Measurements from ENCODE around the gene CEP135.
"Not testable (repeated sequence)": the region's sequence is repeated elsewhere in the genome, so short reads cannot be mapped to it uniquely, and the experiment has no call there.

The CEP135 gene

DNA sequence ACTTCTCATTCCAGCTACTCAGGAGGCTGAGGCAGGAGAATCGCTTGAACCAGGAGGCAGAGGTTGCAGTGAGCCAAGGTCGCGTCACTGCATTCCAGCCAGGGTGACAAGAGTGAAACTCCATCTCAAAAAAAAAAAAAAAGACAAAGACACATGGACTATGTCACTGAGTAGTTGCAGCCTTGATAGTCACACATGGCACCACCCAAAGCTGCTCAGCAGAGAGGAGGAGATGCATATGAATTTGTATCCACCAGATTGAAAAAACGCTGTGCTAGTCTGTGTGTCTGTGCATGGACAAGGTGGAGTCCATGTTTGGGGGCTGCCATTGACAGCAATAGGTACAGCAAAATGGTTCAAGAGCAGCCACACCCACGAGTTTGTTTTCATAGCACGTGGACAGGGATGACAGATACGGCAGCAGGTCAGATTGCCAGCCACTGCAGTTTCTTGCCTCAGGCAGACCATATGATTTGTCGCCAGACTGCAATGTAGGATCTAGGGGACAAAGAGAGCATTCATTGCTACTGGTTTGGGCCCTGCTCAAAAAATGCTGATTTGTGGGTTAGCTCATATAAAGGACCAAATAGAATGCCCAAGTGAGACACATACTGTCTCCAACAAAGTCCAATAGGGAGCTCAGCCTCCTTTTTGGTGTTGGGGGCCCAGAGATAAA is 89.9 kb downstream of the CEP135 start:
- no peak for DNase-seq

DNA sequence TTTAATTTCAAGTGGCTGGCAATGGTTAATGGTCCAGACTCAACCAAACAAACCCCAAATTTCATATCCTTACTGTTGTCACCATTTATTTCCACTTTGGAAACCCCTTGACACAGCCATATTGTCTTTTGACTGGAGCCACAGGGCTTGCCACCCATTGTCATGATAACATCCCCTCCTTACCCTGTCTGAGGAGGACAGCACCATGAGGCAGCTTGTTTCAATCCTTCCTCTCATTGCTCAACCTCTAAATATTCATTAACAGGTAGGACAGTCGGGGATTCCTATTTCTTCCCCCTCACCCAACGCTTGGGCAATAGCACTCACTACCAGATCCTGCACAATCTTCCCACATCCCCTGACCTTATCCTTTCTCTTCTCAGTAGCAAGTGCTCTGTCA is 92.1 kb downstream of the CEP135 start:
- DNase-seq: no peak

DNA sequence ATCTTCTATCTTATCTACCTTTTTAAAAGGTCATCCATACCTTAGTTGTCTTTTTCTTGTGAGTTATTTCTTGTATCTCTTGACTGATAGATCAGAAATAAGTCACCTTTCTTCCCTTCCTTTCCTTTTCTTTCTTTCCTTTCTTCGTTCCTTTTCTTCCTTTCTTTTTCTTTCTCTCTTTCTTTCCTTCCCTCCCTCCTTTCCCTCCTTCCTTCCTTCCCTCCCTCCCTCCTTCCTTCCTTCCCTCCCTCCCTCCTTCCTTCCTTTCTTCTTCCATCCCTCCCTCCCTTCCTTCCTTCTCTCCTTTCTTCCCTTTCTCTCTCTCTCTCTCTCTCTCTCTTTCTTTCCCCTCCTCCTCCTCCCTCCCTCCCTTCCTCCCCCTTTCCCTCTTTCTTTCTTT is 93.5 kb downstream of the CEP135 start:
- DNase-seq: no peak

DNA sequence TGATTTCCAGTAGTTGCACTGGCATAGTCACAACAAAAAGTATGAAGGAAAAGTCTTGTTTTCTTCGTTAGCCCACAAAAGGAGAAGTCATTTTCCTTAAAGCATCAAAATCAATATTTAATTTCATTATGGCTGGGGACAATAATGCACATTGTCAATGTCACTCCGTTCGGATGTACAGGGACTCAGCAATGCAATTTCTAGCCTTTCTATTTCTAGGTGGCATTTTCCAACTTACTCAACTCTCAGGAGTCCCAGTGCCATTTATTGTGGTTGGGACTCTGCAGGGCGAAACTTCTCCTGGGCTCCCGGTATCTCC is 99.6 kb downstream of the CEP135 start:
- DNase-seq: no peak

DNA sequence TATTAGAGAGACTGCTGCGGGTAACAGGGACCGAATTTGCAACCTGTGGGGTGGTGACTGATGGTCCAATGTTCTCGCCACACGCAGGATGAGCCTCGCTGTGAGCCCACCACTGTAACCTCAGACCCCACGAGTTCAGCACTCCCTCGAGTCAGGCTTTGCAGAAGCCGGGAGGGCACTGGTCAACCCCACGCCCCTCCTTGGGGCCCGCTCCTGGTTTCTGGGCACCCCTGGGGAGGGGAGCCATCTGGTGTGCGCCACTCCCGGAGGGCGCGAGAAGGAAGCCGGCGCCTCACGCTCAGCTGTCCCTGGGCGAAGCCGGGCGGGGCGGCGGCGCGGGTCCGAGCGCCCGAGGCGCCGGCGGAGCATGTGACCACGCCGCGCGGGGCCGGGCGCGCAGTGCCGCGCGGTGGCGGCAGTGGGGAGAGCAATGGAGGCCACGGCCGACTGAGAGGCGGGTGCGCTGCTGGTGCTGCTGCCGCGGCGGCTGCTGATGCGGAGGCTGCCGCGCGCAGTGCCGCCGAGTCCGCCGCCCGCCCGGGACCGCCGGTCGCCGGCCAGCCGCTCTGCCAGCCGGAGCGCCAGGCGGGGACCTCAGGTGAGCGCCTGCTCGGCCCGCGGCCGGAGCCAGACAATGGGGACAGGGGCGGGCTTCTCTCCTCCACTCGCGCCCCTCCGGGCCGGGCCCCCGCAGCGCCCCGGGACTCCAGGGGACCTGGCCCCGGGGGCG is 100.1 kb downstream of the CEP135 start:
- no peak for DNase-seq

DNA sequence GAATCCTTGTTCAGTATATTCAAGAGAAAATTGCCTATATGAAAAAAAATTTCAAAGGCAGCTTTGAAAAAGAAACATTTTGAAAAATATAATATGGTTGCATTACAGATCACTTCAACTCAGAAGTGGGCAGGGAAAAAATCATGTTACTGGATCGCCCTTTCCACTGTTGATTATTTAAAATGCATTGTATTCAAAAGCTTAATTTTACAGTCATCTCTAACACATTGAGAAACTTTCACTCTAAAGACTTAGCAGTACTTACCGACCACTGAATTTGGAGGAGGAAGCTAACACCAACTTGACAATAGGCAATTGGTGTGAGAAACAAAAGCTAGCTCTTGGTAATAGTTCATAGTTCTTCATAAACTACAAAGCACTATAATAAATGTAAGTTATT is 101.9 kb downstream of the CEP135 start:
- DNase-seq: no peak

DNA sequence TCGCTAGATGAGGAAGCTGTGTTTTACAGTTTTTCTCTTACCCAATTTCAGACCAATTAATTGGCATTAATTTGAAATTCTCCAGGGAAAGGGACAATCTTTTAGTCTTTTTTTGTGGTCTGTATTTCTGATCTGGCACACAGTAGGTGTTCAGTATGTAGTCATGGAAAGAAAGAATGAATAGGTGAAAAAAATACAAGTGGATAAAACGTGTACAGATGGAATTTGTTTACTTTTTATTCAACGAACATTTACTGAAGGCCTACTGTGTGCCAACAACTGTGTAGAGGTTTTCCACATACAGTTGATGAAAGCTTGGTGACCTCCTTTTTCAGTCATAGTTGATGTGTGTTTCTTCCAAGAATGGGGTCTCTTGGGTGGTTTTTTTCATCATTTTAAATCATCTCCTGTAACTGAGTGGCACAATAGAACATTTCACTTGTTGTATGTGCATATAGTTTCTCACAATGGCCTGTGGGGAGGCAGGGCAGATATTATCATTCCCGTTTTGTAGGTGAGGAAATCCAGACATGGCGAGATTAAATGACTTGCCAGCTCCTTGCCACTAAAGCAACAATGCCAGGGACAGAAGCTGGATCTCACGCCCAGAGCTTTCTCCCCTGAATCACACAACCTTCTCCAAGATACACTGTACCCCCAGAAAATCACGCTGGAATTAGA is 102.4 kb downstream of the CEP135 start:
- DNase-seq: no peak

DNA sequence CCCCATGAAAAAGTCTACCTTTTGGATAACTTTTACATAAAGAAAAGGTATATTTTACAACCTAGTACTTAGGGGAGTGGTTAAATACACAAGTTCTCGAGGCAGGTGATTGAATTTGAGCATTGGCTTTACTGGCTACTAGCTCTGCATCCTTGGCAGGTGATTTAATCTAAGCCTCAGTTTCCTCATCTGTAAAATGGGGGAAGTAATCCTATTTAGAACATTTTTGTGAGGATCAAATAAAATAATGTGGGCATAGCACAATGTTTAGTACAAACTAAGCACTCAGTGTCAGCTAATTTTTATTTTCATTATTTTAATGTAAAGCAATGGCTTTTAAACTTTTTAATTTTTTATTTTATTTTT is 102.9 kb downstream of the CEP135 start:
- no peak for DNase-seq

DNA sequence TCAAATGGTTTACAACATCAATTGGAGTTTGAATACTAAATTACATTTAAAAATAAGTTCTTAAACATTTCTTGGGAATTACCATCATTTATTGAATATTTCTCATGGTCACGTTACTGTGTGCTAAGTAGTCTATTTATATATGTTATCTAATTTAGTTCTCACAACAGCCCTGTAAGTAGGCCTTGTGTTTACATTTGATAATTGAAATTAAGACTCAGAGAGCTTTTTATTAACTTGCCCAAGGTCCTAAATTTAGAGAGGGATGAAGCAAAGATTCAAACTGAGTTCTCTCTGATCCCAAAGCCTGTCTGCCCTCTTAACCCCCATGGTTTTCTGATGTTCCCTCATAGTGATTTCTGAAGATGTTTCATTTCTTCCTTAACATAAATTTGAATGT is 103.7 kb downstream of the CEP135 start:
- no peak for DNase-seq

DNA sequence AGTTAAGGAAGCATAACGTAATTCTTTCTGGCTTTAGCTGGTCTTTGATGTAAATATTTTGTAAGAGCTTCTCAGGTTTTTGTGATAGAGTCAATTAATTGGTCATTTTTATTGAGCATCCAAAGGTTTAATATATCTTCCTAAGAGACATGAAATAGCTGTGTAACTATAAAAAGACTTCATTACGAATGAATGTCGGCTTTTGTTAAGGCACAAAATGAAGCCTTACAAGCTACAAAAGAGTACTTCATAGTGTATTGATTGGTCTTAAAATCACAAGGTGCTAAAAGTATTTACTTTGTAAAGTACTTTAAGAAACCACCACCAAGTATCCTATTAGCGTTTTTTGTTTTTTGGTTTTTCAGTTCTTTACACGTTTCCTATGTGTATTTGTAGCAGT is 104.2 kb downstream of the CEP135 start:
- no peak for DNase-seq

DNA sequence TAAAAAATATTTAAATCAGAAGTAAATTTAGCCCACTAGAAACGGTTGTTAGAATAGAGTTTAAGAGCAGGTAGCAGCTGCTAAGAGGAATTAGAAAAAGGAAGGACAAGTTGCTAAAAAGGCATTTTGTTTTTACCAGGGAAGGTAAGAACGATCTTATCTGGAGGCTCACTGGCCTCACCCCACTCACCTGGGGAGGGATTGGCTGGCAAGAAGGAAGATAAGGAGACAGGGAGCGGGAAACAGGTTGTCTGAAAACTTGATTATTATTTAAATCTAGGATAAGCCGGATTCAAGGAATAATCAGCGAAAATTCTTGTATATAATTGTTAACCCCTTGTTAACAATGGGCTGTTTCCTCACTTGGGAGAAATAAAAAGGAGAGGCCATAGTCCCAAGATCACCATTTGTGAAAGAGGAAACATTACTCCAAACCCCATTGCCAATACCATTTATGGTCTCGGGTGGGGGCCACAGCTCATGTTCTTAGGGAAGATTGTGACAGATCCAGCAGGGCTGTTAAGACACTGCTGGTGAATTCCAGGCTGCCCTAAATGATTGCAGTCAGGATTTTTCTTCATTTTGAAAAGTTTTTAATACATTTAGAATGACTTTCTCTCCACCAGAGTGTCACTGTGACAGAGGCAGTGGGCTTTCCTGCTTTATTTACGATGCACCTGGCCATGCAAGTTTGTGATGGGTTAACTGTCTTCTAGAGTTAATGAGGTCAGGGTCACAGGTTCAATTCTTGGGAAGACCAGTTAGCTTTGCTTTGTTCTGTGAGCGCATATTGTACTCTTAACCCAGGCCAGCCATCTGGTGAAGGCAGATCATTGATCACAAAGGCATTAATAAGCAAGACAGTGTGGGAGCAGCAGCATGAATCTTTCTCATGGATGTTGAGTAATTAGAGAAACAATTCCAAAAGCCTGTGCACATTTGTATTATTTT is 106.6 kb downstream of the CEP135 start:
- DNase-seq: no peak

DNA sequence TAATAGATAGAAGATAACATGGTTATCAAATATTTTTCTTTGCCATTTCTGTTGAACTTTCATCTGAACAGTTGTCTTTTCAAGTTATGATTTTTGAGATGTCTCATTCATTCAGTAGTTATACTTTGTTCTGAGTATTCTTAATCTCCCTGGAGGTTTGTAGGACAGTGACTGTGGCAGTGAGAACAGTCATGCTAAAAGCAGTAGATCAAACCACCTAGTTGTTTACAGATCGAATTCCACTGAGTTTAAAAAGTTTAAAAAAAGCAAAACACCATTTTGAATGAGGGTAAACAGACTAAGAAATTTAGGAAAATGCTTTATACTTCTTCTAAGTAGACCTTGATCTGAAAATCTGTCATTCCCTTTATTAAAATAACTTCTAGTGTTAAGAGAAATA is 107.2 kb downstream of the CEP135 start:
- no peak for DNase-seq

DNA sequence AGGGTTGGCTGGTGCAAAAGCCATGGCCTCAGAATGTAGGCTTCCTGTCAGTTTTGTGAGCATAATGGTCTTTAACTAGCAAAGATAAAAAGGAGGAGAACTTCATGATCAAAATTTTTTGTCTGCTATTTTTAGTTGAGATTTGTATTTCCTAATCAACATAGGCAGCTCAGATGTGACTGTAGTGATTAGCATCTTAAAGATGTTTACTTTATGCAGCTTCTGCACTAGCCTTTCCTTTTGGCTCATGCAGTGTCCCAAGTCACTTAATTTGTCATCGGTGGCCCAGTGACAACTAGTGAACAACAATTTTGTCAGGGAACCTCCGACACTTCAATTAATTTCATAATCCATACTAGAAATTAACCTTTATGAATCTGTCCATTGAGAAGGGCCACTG is 109.8 kb downstream of the CEP135 start:
- no peak for DNase-seq

DNA sequence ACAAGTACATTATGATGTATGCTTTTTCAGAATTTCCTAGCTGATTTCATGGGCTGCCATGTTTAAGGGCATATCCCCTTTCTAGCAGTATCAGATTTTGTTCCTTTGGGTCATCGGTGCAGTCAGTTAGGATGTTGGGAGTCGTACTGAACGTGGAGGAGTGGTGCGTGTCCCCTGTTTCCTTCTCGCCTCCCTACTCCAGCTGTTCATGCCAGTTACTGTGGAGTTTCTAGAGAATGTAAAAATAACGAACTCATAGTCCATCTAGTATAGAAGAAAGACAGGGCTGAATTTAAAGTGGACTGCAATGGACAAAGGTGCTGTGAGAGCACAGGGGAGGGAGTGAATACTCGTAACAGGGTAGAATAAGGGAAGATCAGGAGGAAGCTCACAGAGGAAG is 111.3 kb downstream of the CEP135 start:
- no peak for DNase-seq

DNA sequence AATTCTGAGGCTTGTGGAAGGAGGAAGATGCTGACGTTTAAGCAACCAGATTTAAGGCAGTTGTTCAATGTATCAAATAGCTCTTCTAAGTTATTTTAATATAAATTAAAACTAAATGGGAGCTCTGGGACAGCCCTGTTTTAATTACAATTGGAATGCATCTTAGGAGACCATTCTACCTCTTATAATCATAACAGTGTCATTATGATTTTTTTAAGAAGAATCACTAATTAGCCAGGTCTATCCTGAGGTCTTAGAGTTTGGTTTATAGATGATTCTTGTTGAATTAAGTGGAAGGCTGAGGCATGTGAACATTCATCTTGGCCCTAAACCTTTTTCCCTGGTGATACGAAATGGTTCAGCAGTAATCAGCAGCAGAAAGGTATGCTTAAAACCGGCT is 113.4 kb downstream of the CEP135 start:
- DNase-seq: no peak

DNA sequence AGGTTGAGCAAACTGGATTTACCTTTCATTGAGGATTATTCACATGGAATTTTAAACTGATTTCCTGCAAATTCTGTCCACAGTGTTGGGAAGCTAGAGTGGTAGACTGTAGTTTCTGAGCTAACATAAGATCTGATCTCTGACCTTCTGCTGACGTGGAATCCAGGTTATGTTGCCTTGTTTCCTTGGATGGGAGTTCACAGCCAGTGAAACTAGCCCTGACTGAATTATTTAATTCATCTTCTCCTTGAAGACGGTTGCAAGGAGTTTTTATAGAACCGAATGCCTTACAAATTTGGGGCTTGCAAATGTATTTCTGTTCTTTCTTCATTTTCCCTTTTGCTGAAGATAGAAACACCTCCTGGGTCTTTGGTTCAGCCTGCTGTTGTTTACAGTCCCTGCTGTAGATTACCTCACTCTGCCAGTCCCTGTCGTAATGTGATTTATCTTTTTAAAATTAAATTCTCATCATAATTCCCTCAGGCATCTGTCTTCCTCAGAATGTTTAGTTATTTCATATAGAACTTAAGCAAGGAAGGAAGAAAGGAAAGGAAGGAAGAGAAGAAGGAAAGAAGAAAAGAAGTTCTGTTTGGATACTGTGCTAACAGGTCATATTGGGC is 113.9 kb downstream of the CEP135 start:
- DNase-seq: no peak

DNA sequence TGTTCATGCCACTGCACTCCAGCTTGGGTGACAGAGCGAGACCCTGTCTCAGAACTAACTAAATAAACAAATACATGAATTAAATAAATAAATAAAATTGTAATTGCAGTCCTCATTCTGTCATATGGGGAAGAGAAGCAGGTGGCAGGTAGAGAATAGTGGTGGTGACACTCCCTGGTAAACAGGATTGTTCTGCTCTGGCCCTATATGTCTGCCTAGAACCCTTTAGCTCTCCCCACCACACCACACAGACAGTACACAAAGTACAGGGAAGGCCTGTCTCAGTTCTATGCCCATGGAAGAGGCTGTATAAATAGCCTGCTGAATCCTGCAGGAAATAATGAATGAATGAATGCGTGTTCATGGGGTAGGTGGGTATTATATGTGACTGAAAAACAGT is 117.7 kb downstream of the CEP135 start:
- no peak for DNase-seq

DNA sequence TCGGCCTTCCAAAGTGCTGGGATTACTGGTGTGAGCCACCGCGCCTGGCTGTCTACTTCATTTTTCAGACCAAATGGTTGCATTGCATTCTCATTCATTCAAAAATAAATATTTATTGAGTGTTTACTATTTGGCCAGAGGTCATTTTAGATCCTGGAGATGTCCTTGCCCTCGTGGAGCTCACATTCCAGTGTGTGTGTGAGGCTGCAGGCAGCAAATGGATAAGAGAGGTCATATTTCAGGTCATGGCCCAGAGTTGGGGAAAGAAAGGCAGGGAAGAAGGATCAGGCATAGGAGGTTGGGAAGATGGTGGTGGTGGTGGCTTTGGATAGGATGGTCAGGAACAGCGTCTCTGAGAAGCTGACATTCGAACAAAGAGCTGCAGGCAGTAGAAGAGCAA is 119.1 kb downstream of the CEP135 start:
- DNase-seq: no peak

DNA sequence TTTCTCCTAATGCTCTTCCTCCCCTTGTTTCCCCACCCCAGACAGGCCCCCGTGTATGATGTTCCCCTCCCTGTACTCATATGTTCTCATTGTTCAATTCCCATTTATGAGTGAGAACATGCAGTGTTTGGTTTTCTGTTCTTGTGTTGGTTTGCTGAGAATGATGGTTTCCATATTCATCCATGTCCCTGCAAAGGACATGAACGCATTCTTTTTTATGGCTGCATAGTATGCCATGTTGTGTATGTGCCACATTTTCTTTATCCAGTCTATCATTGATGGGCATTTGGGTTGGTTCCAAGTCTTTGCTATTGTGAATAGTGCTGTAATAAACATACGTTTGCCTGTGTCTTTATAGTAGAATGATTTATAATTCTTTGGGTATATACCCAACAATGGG is 124.0 kb downstream of the CEP135 start:
- DNase-seq: not testable (repeated sequence)

DNA sequence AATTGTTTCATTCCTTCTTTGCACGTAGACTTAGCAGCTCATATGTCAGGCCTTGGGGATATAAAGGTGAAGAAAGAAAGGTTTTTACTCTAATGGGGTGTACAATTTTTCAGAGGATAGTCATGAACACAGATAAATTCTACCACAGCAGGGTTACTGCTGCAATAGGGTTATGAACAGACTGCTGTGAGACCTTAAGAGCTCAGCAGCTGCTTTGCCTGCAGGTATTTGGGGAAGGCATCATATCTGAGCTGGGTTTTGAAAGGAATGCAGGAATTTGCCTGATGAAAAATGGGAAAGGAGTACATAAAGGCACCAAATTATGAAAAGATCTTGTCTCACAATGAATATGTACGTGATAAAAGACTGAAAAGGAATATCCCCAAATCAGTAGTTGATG is 128.9 kb downstream of the CEP135 start:
- no peak for DNase-seq

DNA sequence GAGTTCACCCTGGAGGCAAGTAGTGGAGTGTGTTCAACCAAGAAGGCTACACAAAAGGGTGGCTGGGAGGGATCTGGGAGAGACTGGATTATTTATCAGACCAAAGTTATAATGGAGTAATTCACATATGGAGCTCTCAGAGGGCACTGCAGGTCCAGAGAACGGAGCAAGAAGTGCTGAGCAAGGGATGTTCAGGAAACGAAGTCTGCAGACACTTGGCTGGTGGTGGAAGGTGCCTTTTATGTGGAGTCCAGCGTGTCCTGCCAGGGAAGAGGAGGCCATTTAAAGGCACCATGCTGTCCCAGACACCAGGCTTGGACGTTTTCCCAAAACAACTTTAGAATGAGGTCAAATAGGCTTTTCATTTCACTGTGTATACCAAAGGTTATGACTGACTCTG is 130.1 kb downstream of the CEP135 start:
- DNase-seq: no peak

DNA sequence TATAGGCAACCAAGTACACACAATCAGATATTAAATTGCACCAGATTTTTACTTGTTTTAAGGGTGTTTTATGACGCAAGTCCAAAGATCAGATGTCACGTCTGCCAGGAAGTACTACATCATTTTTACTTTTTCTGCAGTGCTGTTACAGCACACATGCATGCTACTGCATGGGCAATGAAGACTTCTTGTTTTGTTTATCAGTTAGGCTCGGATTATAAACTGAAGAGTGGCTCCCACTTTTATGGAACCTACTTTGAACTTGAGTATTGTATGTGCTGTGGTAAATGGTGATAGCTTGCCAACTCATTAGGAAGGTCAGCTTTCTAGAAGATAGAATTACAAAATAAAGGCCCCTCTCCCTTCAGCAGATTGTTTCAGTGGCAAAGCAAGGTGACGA is 131.6 kb downstream of the CEP135 start:
- DNase-seq: no peak

DNA sequence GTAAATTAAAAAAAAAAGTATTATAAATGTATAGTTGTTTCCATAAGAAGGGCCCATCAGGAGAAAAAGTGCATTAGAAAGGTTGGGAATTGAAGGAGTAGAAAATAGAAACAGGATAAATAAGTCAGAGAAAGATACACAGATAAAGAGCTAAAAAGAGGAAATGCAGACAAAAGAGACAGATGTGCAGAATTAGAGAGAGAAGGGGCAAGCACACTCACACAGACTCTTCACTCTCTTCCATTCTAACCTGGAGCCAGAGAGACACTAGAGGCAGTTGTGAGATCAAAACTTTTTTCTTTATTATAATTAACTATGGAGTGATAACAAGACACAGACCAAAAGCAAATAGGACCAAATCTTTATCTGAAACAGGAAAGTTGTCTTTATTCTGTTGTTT is 134.1 kb downstream of the CEP135 start:
- DNase-seq: no peak
